Large intestine (tissue), 3 donors: ENCODE data around the gene PAX3. TPM values are rescaled to one million over a fixed set of nuclear protein-coding genes. Genes with fewer than 3 reads are reported as not detected.

Experiments used
- DNase-seq, 2 donors: peaks; one replicate each; pipeline versions ENCODE4 v3.0.0 to v3.0.0-alpha.2; 2013
- H3K27ac ChIP-seq: one replicate; pipeline ENCODE4 v1.5.1; 2013; ENCODE audit warnings: low read length
- H3K27me3 ChIP-seq: 2 replicates; pipeline ENCODE4 v1.6.1; 2013; ENCODE audit warnings: low read length; ENCODE audit not compliant: control insufficient read depth, insufficient read depth
- H3K36me3 ChIP-seq: 2 replicates; pipeline ENCODE4 v1.6.1; 2013; ENCODE audit warnings: low read length; ENCODE audit not compliant: control insufficient read depth, insufficient read depth
- H3K4me1 ChIP-seq: one replicate; pipeline ENCODE4 v1.6.1; 2013; ENCODE audit warnings: low read length; ENCODE audit not compliant: control insufficient read depth, insufficient read depth
- H3K4me3 ChIP-seq: one replicate; pipeline ENCODE4 v1.5.1; 2013; ENCODE audit warnings: low read length
- H3K9me3 ChIP-seq: one replicate; pipeline ENCODE4 v1.6.1; 2013; ENCODE audit warnings: mild to moderate bottlenecking, low read depth, low read length, moderate library complexity; ENCODE audit not compliant: control insufficient read depth
- WGBS: methylation state at CpG from one replicate; pipeline ENCODE4 v1.1.5; 2013; ENCODE audit warnings: low lambda C conversion rate; ENCODE audit not compliant: insufficient coverage; 5-methylcytosine and 5-hydroxymethylcytosine counted together
- polyA plus RNA-seq: library from polyadenylated mRNA; unstranded; fragments of 120-200 nt; gene quantifications from one replicate; pipeline ENCODE4 v1.2.1, GENCODE V29; 2013

Gene PAX3
- polyA plus RNA-seq, 1 donor = 0.03 TPM

- Histone ChIP-seq H3K4me1 (peaks cover 5% of the 10 kb centered on the region), H3K9me3 (peaks cover 4% of the 10 kb centered on the region), H3K27me3 (peaks cover 96% of the 10 kb centered on the region), H3K4me3 (no peak overlapping the region), H3K27ac (no peak overlapping the region), H3K36me3 (no peaks in the 10 kb centered on the region)
- WGBS = 0% methylated on average over 2 of the region's 11 CpGs
- DNase-seq = no peak
Measured at GRCh38 chr2:222310747-222311318, 12.0 kb upstream of the PAX3 start.

- H3K4me1 ChIP-seq = peaks cover 11% of the 10 kb centered on the region
- no CpG with 5 or more reads among the region's 2 CpGs for WGBS
- DNase-seq = no peak
Measured at GRCh38 chr2:222309766-222310165, 11.0 kb upstream of the PAX3 start.

GRCh38 chr2:222309361-222309760 lies 10.6 kb upstream of the PAX3 start:
- Histone ChIP-seq H3K36me3 (no peaks in the 10 kb centered on the region), H3K9me3 (peaks cover 4% of the 10 kb centered on the region), H3K4me1 (peaks cover 11% of the 10 kb centered on the region), H3K27ac (no peak overlapping the region), H3K27me3 (peaks cover 96% of the 10 kb centered on the region), H3K4me3 (no peak overlapping the region)
- no peak for DNase-seq
- WGBS = no CpG with 5 or more reads among the region's 1 CpG

More at GRCh38 chr2:222309766-222310165, 11.0 kb upstream of the PAX3 start:
- Histone ChIP-seq H3K4me3 (no peak overlapping the region), H3K27me3 (peaks cover 96% of the 10 kb centered on the region), H3K36me3 (no peaks in the 10 kb centered on the region), H3K9me3 (peaks cover 4% of the 10 kb centered on the region), H3K27ac (no peak overlapping the region)

- Histone ChIP-seq H3K4me3 (no peak overlapping the region), H3K36me3 (no peaks in the 10 kb centered on the region), H3K4me1 (peaks cover 11% of the 10 kb centered on the region), H3K27me3 (peaks cover 100% of the 10 kb centered on the region), H3K9me3 (peaks cover 11% of the 10 kb centered on the region), H3K27ac (no peak overlapping the region)
- no peak for DNase-seq
- no CpG with 5 or more reads among the region's 11 CpGs for WGBS
Measured at GRCh38 chr2:222307978-222308730, 9.4 kb upstream of the PAX3 start.

- peaks cover 11% of the 10 kb centered on the region for H3K4me1 ChIP-seq
- H3K4me3 ChIP-seq = no peak overlapping the region
- no peak for DNase-seq
- H3K36me3 ChIP-seq = no peaks in the 10 kb centered on the region
- peaks cover 8% of the 10 kb centered on the region for H3K9me3 ChIP-seq
- peaks cover 100% of the 10 kb centered on the region for H3K27me3 ChIP-seq
- 0% methylated on average over 2 of the region's 34 CpGs for WGBS
- H3K27ac ChIP-seq = no peak overlapping the region
Measured at GRCh38 chr2:222307143-222307756, 8.5 kb upstream of the PAX3 start.

GRCh38 chr2:222306393-222307142 lies 7.8 kb upstream of the PAX3 start:
- H3K36me3 ChIP-seq = no peaks in the 10 kb centered on the region
- WGBS = 0% methylated on average over 1 of the region's 27 CpGs
- peaks cover 7% of the 10 kb centered on the region for H3K9me3 ChIP-seq
- no peak overlapping the region for H3K27ac ChIP-seq
- H3K4me3 ChIP-seq = no peak overlapping the region
- H3K4me1 ChIP-seq = peaks cover 11% of the 10 kb centered on the region
- peaks cover 100% of the 10 kb centered on the region for H3K27me3 ChIP-seq
- no peak for DNase-seq

- no CpG with 5 or more reads among the region's 66 CpGs for WGBS
- H3K4me1 ChIP-seq = peaks cover 11% of the 10 kb centered on the region
- H3K9me3 ChIP-seq = peaks cover 7% of the 10 kb centered on the region
- no peak for DNase-seq
- H3K27ac ChIP-seq = no peak overlapping the region
- H3K4me3 ChIP-seq = peak overlapping the region; percentile 19
- no peaks in the 10 kb centered on the region for H3K36me3 ChIP-seq
- H3K27me3 ChIP-seq = peaks cover 100% of the 10 kb centered on the region
Measured at GRCh38 chr2:222305516-222306392, 7.0 kb upstream of the PAX3 start.

- H3K27ac ChIP-seq = no peak overlapping the region
- no peaks in the 10 kb centered on the region for H3K36me3 ChIP-seq
- WGBS = 0% methylated on average over 3 of the region's 39 CpGs
- H3K4me3 ChIP-seq = no peak overlapping the region
- peaks cover 7% of the 10 kb centered on the region for H3K9me3 ChIP-seq
- peak in 1 of 2 donors; percentile 45 for DNase-seq
- H3K27me3 ChIP-seq = peaks cover 100% of the 10 kb centered on the region
- H3K4me1 ChIP-seq = peaks cover 11% of the 10 kb centered on the region
Measured at GRCh38 chr2:222304737-222305515, 6.1 kb upstream of the PAX3 start.
